ENCODE data around the gene OSCAR. TPM values are rescaled to one million over a fixed set of nuclear protein-coding genes. Genes with fewer than 3 reads are reported as not detected.

The OSCAR gene
- total and polyA plus RNA-seq, 4 donors = 0.44 to 1.8 (median 1.4) TPM

DNA sequence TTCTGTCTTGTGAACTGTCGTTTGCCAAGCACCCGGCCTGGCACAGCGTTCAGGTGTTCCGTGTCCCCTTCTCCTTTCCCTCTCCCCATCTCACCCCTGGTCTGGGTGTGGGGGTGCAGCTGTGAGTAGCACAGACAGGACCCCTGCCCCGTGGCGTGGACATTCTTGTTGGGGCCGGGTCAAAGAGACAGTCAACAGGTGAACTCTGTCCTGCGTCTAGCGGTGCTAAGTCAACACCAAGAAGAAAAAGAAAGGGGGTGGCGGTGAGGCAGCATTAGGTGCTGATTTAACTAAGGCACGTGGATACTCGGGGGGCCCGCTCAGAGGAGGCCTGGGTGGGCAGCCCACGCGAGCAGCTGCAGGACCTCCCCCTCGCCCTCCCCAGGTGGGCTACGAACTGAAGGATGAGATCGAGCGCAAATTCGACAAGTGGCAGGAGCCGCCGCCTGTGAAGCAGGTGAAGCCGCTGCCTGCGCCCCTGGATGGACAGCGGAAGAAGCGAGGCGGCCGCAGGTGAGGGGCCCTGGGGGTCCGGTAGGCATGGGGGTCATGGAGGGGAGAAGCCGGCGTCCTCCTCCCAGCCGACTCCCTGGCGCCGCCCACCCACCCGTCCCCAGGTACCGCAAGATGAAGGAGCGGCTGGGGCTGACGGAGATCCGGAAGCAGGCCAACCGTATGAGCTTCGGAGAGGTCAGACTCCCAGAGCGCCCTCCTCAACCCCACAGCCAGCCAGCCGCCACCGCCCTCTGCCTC lies 27.3 kb upstream of the OSCAR start:
- Histone ChIP-seq H3K27ac (ENCODE audit: low read depth, low read length) (no peak overlapping the region), H3K4me1 (ENCODE audit: control insufficient read depth, insufficient read depth, low read length) (no peaks in the 10 kb centered on the region), H3K27me3 (ENCODE audit: control insufficient read depth, insufficient read depth, low read length) (no peaks in the 10 kb centered on the region), H3K36me3 (ENCODE audit: control insufficient read depth, insufficient read depth, low read length) (peaks cover 93% of the 10 kb centered on the region), H3K4me3 (ENCODE audit: low read depth, low read length) (no peak overlapping the region), H3K9me3 (ENCODE audit: control insufficient read depth, insufficient read depth, low read length) (no peaks in the 10 kb centered on the region)
- no peak for DNase-seq (ENCODE audit: low read depth in 4 of 6, low spot score in 6 of 6)
- WGBS (ENCODE audit: insufficient coverage) = 98% methylated on average over 38 of the region's 44 CpGs

DNA sequence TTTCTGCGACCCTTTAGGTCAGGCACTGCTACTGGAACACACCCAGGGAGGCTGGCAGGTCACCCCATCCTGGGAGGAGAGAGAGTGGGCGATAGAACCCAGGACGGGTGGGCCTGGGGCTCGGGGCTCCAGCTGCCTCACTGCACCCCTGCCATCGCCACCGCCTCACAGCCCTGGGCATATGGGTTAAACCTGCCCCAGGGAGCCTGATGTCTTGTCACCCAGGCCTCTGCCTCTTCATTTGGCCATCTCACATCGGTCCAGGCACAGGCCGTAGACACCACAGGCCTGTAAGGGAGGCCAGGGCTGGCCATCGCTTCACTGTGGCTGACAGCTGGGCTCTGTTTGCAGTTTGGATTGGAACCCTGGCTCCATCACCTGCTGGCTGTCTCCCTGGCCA lies 25.1 kb upstream of the OSCAR start:
- H3K4me1 ChIP-seq (ENCODE audit: control insufficient read depth, insufficient read depth, low read length) = no peaks in the 10 kb centered on the region
- no peak for DNase-seq (ENCODE audit: low read depth in 4 of 6, low spot score in 6 of 6)
- H3K9me3 ChIP-seq (ENCODE audit: control insufficient read depth, insufficient read depth, low read length) = no peaks in the 10 kb centered on the region
- H3K36me3 ChIP-seq (ENCODE audit: control insufficient read depth, insufficient read depth, low read length) = peaks cover 99% of the 10 kb centered on the region
- no peak overlapping the region for H3K4me3 ChIP-seq (ENCODE audit: low read depth, low read length)
- 94% methylated on average over 9 of the region's 9 CpGs for WGBS (ENCODE audit: insufficient coverage)
- no peaks in the 10 kb centered on the region for H3K27me3 ChIP-seq (ENCODE audit: control insufficient read depth, insufficient read depth, low read length)
- H3K27ac ChIP-seq (ENCODE audit: low read depth, low read length) = no peak overlapping the region

DNA sequence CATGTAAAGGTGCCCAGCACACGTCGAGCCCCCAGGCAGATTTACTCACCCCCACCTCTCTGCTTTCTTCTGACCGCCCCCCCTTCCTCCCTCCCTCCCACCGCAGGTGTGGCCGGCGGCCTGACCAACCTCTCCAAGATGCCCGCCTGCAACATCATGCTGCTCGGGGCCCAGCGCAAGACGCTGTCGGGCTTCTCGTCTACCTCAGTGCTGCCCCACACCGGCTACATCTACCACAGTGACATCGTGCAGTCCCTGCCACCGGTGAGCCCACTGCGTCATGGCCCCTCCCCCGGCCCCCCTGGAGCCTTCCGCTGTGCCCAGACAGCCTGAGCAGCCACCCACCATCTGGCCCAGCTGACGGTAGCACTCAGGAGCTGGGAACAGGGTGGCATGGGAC lies 23.8 kb upstream of the OSCAR start:
- 94% methylated on average over 19 of the region's 19 CpGs for WGBS (ENCODE audit: insufficient coverage)

GRCh38 chr19:54123682-54124081 lies 23.1 kb upstream of the OSCAR start:
- H3K36me3 ChIP-seq (ENCODE audit: control insufficient read depth, insufficient read depth, low read length) = peaks cover 98% of the 10 kb centered on the region
- H3K27ac ChIP-seq (ENCODE audit: low read depth, low read length) = no peak overlapping the region
- no peaks in the 10 kb centered on the region for H3K9me3 ChIP-seq (ENCODE audit: control insufficient read depth, insufficient read depth, low read length)
- H3K4me3 ChIP-seq (ENCODE audit: low read depth, low read length) = no peak overlapping the region
- no peaks in the 10 kb centered on the region for H3K4me1 ChIP-seq (ENCODE audit: control insufficient read depth, insufficient read depth, low read length)
- no peaks in the 10 kb centered on the region for H3K27me3 ChIP-seq (ENCODE audit: control insufficient read depth, insufficient read depth, low read length)
- no peak for DNase-seq (ENCODE audit: low read depth in 4 of 6, low spot score in 6 of 6)
- 96% methylated on average over 17 of the region's 17 CpGs for WGBS (ENCODE audit: insufficient coverage)

More for the DNA sequence above, 23.8 kb upstream of the OSCAR start:
- Histone ChIP-seq H3K9me3 (ENCODE audit: control insufficient read depth, insufficient read depth, low read length) (no peaks in the 10 kb centered on the region), H3K36me3 (ENCODE audit: control insufficient read depth, insufficient read depth, low read length) (peaks cover 99% of the 10 kb centered on the region), H3K27ac (ENCODE audit: low read depth, low read length) (no peak overlapping the region), H3K4me1 (ENCODE audit: control insufficient read depth, insufficient read depth, low read length) (no peaks in the 10 kb centered on the region), H3K4me3 (ENCODE audit: low read depth, low read length) (no peak overlapping the region), H3K27me3 (ENCODE audit: control insufficient read depth, insufficient read depth, low read length) (no peaks in the 10 kb centered on the region)
- DNase-seq (ENCODE audit: low read depth in 4 of 6, low spot score in 6 of 6) = no peak

DNA sequence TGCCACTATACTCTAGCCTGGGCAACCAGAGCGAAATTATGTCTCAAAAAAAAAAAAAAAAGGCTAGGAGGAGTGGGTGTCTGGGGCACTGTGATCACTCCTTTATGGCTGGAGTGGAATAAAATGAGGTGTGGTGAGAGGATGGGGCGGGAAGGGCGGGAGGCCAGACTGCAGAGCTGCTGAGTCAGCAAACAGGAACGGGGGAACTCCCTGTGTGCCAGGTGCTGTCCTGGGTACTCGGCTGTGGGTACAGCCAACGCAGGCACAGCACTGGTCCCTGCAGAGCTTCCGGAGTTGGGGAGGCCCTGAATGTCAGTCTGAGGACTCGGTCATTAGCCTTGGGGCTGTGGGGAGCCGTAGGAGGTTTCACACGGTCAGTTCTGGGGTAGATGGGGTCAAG lies 20.7 kb upstream of the OSCAR start:
- H3K4me3 ChIP-seq (ENCODE audit: low read depth, low read length) = no peak overlapping the region
- no peaks in the 10 kb centered on the region for H3K9me3 ChIP-seq (ENCODE audit: control insufficient read depth, insufficient read depth, low read length)
- H3K4me1 ChIP-seq (ENCODE audit: control insufficient read depth, insufficient read depth, low read length) = peaks cover 7% of the 10 kb centered on the region
- 98% methylated on average over 8 of the region's 10 CpGs for WGBS (ENCODE audit: insufficient coverage)
- no peaks in the 10 kb centered on the region for H3K27me3 ChIP-seq (ENCODE audit: control insufficient read depth, insufficient read depth, low read length)
- DNase-seq (ENCODE audit: low read depth in 4 of 6, low spot score in 6 of 6) = no peak
- no peak overlapping the region for H3K27ac ChIP-seq (ENCODE audit: low read depth, low read length)
- peaks cover 84% of the 10 kb centered on the region for H3K36me3 ChIP-seq (ENCODE audit: control insufficient read depth, insufficient read depth, low read length)

DNA sequence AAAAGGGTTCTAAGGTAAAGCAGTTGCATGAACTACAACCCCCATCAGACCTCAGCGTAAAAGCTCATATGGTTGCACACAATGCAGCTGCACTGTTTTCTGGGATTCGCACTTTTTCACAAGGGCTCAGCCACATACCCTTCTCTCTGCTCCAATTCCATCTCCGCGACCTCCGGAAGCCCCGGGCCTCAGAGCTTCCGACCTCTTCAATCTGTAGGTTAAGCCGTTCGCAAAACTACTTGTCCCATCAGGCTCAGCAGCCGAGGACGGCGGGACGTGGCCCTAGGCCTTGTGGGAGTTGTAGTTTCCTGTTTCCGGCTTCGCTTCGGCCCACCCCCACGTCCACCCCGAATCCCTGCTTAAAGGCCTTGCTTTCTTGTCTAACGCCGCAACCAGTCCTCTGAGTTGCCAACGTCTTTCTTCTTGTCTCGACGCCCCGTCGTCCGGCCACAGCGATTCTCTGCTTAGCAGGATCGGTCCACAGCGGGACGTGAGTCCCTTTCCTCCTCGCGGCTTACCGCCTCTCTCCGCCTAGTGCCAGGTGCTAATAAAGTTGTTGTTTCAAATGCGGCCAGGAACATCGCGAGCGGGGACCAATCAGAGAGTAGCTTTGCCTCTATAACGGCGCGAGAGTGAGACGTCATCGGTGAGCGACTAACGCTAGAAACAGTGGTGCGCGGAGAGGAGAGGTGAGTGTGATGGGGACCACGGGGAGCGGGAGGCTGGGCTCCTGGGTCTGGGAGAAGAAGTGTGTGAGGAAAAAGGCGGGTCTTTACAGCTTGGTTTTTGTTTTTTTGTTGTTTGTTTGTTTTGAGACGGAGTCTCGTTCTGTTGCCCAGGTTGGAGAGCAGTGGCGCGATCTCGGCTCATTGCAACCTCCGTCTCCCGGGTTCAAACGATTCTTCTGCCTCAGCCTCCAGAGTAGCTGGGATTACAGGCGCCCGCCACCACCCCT lies 14.8 kb upstream of the OSCAR start, which contains the start of the genes PRPF31 and TFPT:
Gene PRPF31, plus strand, starts transcription at position 646 of the 955 bp plus-strand sequence. CDS start 2,525 bp downstream, outside the sequence.
Gene TFPT, minus strand, starts transcription at position 549 of the 955 bp plus-strand sequence. Its CDS starts 388 bp downstream, at position 161.
- Histone ChIP-seq H3K36me3 (ENCODE audit: control insufficient read depth, insufficient read depth, low read length) (peaks cover 54% of the 10 kb centered on the region), H3K4me3 (ENCODE audit: low read depth, low read length) (peak within 1 kb of the TSS; percentile 89), H3K9me3 (ENCODE audit: control insufficient read depth, insufficient read depth, low read length) (no peaks in the 10 kb centered on the region), H3K27me3 (ENCODE audit: control insufficient read depth, insufficient read depth, low read length) (no peaks in the 10 kb centered on the region), H3K4me1 (ENCODE audit: control insufficient read depth, insufficient read depth, low read length) (peaks cover 23% of the 10 kb centered on the region), H3K27ac (ENCODE audit: low read depth, low read length) (peak within 1 kb of the TSS; percentile 94)
- peak; percentile 98 to 100 (median 100) for DNase-seq (ENCODE audit: low read depth in 4 of 6, low spot score in 6 of 6)
- WGBS (ENCODE audit: insufficient coverage) = 0% methylated on average over 51 of the region's 60 CpGs

DNA sequence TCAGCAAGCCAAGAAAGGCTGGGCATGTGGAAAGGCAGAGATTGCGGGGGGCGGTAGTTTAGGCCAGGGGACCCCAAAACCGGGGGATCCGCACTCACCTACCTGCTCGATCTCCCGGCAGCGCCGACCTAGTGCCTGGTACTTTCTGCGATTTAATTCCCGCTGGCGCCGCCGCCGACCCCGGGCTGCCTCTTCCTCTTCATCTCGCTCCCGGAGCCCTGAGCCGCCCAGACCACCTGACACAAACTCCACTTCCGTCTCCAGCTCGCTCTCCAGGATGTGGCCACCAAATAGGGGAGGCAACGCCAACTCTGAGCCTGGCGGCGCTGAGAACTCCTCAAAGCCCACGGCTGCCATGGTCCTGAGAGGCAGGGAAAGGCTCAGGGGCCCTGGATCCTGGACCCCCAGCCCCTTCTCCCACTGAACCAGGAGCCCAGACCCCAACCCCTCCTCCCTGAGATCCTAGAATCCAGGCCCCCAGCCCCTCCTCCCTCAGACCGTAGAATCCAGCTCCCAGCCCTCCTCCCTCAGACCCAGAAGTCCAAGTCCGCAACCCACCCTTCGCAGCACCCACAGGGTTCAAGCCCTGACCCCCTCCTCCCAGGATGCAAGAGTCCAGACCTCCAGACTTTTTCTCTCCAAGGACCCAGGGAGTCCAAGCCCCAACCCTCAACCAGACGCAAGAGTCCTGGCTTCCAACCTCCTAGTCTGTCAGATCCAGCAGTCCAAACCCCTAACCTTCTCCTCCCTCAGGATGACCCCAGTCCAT lies 13.9 kb upstream of the OSCAR start:
- WGBS (ENCODE audit: insufficient coverage) = 27% methylated on average over 28 of the region's 28 CpGs
- Histone ChIP-seq H3K4me1 (ENCODE audit: control insufficient read depth, insufficient read depth, low read length) (peaks cover 23% of the 10 kb centered on the region), H3K27ac (ENCODE audit: low read depth, low read length) (peak overlapping the region; percentile 94), H3K27me3 (ENCODE audit: control insufficient read depth, insufficient read depth, low read length) (no peaks in the 10 kb centered on the region), H3K4me3 (ENCODE audit: low read depth, low read length) (peak overlapping the region; percentile 89), H3K9me3 (ENCODE audit: control insufficient read depth, insufficient read depth, low read length) (no peaks in the 10 kb centered on the region), H3K36me3 (ENCODE audit: control insufficient read depth, insufficient read depth, low read length) (peaks cover 54% of the 10 kb centered on the region)
- peak in 1 of 6 donors; percentile 15 for DNase-seq (ENCODE audit: low read depth in 4 of 6, low spot score in 6 of 6)

- Histone ChIP-seq H3K4me3 (ENCODE audit: low read depth, low read length) (no peak overlapping the region), H3K36me3 (ENCODE audit: control insufficient read depth, insufficient read depth, low read length) (peaks cover 85% of the 10 kb centered on the region), H3K27ac (ENCODE audit: low read depth, low read length) (no peak overlapping the region), H3K4me1 (ENCODE audit: control insufficient read depth, insufficient read depth, low read length) (peaks cover 10% of the 10 kb centered on the region), H3K27me3 (ENCODE audit: control insufficient read depth, insufficient read depth, low read length) (no peaks in the 10 kb centered on the region), H3K9me3 (ENCODE audit: control insufficient read depth, insufficient read depth, low read length) (no peaks in the 10 kb centered on the region)
- 85% methylated on average over 2 of the region's 6 CpGs for WGBS (ENCODE audit: insufficient coverage)
- no peak for DNase-seq (ENCODE audit: low read depth in 4 of 6, low spot score in 6 of 6)
Measured at GRCh38 chr19:54109651-54110050, 9.0 kb upstream of the OSCAR start.

- no peaks in the 10 kb centered on the region for H3K9me3 ChIP-seq (ENCODE audit: control insufficient read depth, insufficient read depth, low read length)
- no peak overlapping the region for H3K27ac ChIP-seq (ENCODE audit: low read depth, low read length)
- 85% methylated on average over 2 of the region's 7 CpGs for WGBS (ENCODE audit: insufficient coverage)
- peaks cover 80% of the 10 kb centered on the region for H3K36me3 ChIP-seq (ENCODE audit: control insufficient read depth, insufficient read depth, low read length)
- H3K27me3 ChIP-seq (ENCODE audit: control insufficient read depth, insufficient read depth, low read length) = no peaks in the 10 kb centered on the region
- H3K4me3 ChIP-seq (ENCODE audit: low read depth, low read length) = no peak overlapping the region
- no peak for DNase-seq (ENCODE audit: low read depth in 4 of 6, low spot score in 6 of 6)
- H3K4me1 ChIP-seq (ENCODE audit: control insufficient read depth, insufficient read depth, low read length) = peaks cover 9% of the 10 kb centered on the region
Measured at GRCh38 chr19:54108496-54108895, 7.9 kb upstream of the OSCAR start.

All from spinal cord (tissue), 10 donors.